ENCODE results near the gene KRT80. TPM values are rescaled to one million over a fixed set of nuclear protein-coding genes. Genes with fewer than 3 reads are reported as not detected.
A peak's percentile ranks its signal among the peaks of the same experiment; 100 is the strongest.

Gene KRT80
- total RNA-seq, 1 donor = 1.3 TPM

DNA sequence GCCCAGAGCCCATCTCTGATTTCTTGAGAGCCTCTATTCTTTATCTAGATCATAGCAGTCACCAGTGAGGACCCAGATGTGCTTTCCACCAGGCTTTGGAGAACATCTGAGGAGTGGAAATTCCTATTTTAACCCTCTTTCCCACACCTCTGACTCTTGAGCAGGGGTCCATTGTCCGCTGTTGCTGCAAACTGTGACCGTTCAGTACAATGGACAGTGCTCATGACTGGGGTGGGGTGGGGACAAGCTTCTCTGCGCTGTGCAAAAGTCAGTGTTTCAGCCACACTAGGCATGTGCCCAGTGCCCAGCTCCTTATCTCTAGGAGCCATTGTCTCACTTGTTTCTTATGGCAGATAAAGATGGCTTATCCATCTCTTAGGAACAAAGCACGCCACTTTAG, 24.3 kb upstream of the KRT80 start:
- no peak overlapping the region for H3K4me3 ChIP-seq (ENCODE audit: low read depth, low read length)
- DNase-seq (ENCODE audit: low read depth) = no peak
- TF ChIP-seq CTCF (IDR thresholded peaks at IDR 0.05; ENCODE audit: insufficient read depth, low read depth, low read length) = no peak

- no peak overlapping the region for H3K4me3 ChIP-seq (ENCODE audit: low read depth, low read length)
- DNase-seq (ENCODE audit: low read depth) = peak; percentile 69
- no peak for TF ChIP-seq CTCF (IDR thresholded peaks at IDR 0.05; ENCODE audit: insufficient read depth, low read depth, low read length)
Measured at GRCh38 chr12:52215587-52216031, 23.8 kb upstream of the KRT80 start.

DNA sequence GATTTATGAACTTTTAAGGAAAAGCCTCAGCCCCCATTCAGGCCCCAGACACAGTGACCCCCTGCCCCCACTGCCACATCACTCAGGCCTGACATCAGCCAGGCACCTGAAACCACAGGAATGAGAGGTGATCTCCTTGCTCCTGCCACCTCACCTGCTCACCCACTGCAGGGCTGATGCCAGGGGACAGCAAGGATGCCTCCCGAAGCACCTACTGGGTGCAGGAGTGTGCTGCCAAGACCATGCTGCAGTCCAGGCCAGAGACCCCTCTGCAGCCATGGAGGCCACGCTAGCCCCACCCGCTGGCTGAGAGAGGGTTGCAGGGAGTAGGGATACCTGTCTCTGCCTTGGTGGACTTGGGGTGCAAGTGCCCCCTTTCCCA, 22.6 kb upstream of the KRT80 start:
- TF ChIP-seq CTCF (IDR thresholded peaks at IDR 0.05; ENCODE audit: insufficient read depth, low read depth, low read length) = peak; percentile 41
- no peak for DNase-seq (ENCODE audit: low read depth)
- no peak overlapping the region for H3K4me3 ChIP-seq (ENCODE audit: low read depth, low read length)

GRCh38 chr12:52213564-52214420, 22.0 kb upstream of the KRT80 start:
- TF ChIP-seq CTCF (IDR thresholded peaks at IDR 0.05; ENCODE audit: insufficient read depth, low read depth, low read length) = peak; percentile 100
- H3K4me3 ChIP-seq (ENCODE audit: low read depth, low read length) = no peak overlapping the region
- DNase-seq (ENCODE audit: low read depth) = peak; percentile 79

GRCh38 chr12:52212701-52213563, 21.1 kb upstream of the KRT80 start:
- no peak for DNase-seq (ENCODE audit: low read depth)
- H3K4me3 ChIP-seq (ENCODE audit: low read depth, low read length) = no peak overlapping the region
- no peak for TF ChIP-seq CTCF (IDR thresholded peaks at IDR 0.05; ENCODE audit: insufficient read depth, low read depth, low read length)

GRCh38 chr12:52211716-52212585, 20.1 kb upstream of the KRT80 start:
- no peak for TF ChIP-seq CTCF (IDR thresholded peaks at IDR 0.05; ENCODE audit: insufficient read depth, low read depth, low read length)
- DNase-seq (ENCODE audit: low read depth) = no peak

More at GRCh38 chr12:52211716-52212585, 20.1 kb upstream of the KRT80 start:
- H3K4me3 ChIP-seq (ENCODE audit: low read depth, low read length) = no peak overlapping the region
